ENCODE data around the gene NSG1. TPM values are rescaled to one million over a fixed set of nuclear protein-coding genes. Genes with fewer than 3 reads are reported as not detected.

The NSG1 gene
- total and polyA plus RNA-seq, 2 of the 4 experiments (the other 2 are of a cell fraction): 0.72 to 1.6 TPM

GRCh38 chr4:4349867-4350266, 37.0 kb upstream of the NSG1 start:
- Histone ChIP-seq H3K9me1 (ENCODE audit: insufficient read depth, low read length) (no peaks in the 10 kb centered on the region), H2AFZ (replicated peaks; ENCODE audit: low read length, poor library complexity) (no peak overlapping the region), H3K18ac (ENCODE audit: low read depth, low read length) (no peak overlapping the region), H2BK5ac (ENCODE audit: low read depth, low read length, poor library complexity, severe bottlenecking) (no peak overlapping the region), H3K4me2 (ENCODE audit: low read depth, low read length) (no peak overlapping the region), H4K8ac (ENCODE audit: low read depth in 2 of 2, low read length in 2 of 2) (no peak overlapping the region), H3K27me3 (ENCODE audit: control insufficient read depth, insufficient read depth, low read length) (peaks cover 16% of the 10 kb centered on the region), H3K79me1 (ENCODE audit: low read depth in 1 of 2, low read length in 2 of 2) (no peaks in the 10 kb centered on the region), H3K4ac (ENCODE audit: low read depth, low read length) (no peak overlapping the region), H2BK15ac (ENCODE audit: low read depth, low read length) (no peak overlapping the region), H2AK9ac (replicated peaks; ENCODE audit: low read depth, low read length, poor library complexity) (no peak overlapping the region), H3K9me3 (ENCODE audit: control insufficient read depth, insufficient read depth, low read length) (no peaks in the 10 kb centered on the region), H4K20me1 (ENCODE audit: insufficient read depth, low read length) (no peaks in the 10 kb centered on the region), H3K9ac (ENCODE audit: low read depth, low read length) (no peak overlapping the region), H3K36me3 (ENCODE audit: control insufficient read depth, insufficient read depth, low read length) (no peaks in the 10 kb centered on the region), H3K56ac (ENCODE audit: extremely low read depth, insufficient read depth, low read length) (no peak overlapping the region), H2BK120ac (ENCODE audit: low read depth, low read length) (no peak overlapping the region), H3K23ac (ENCODE audit: low read depth, low read length) (no peak overlapping the region), H4K5ac (ENCODE audit: low read depth, low read length) (no peak overlapping the region), H3K27ac (ENCODE audit: insufficient read depth, low read length) (no peak overlapping the region), H3K4me1 (ENCODE audit: control insufficient read depth, insufficient read depth, low read length) (no peaks in the 10 kb centered on the region), H2BK20ac (ENCODE audit: low read depth, low read length) (no peak overlapping the region), H4K91ac (ENCODE audit: insufficient read depth, low read depth, low read length) (no peak overlapping the region), H2AK5ac (ENCODE audit: low read depth, low read length) (no peak overlapping the region), H3K14ac (replicated peaks; ENCODE audit: low read depth, low read length) (no peak overlapping the region), H3K4me3 (ENCODE audit: insufficient read depth, low read depth, low read length) (no peak overlapping the region)
- intact Hi-C loops (cut with micrococcal nuclease) (no loop called here), dilution Hi-C loops (cut with HindIII; ENCODE audit: low sequenced_read_pairs, unreplicated experiment) (no loop called here), in situ Hi-C loops (cut with MboI; ENCODE audit: low sequenced_read_pairs) (no loop called here)
- no TSS peak for BruUV-seq (replicated peaks)
- DNase-seq (no peak), ATAC-seq (ENCODE audit: low read depth) (no peak)
- TF ChIP-seq CTCF (conservative IDR thresholded peaks at IDR 0.05; ENCODE audit: low read depth, low read length): no peak
- no peak for TF ChIP-seq MXI1 (IDR thresholded peaks at IDR 0.05; ENCODE audit: borderline replicate concordance, low read depth, low read length)
- TF ChIP-seq RFX5 (IDR thresholded peaks at IDR 0.05; ENCODE audit: low read depth, low read length): no peak
- TF ChIP-seq ELK1 (IDR thresholded peaks at IDR 0.05; ENCODE audit: borderline replicate concordance, low read depth, low read length): no peak
- TF ChIP-seq RCOR1 (IDR thresholded peaks at IDR 0.05; ENCODE audit: insufficient replicate concordance, low read length): no peak
- TF ChIP-seq RAD21 (IDR thresholded peaks at IDR 0.05; ENCODE audit: low read length): no peak
- TF ChIP-seq CEBPB (IDR thresholded peaks at IDR 0.05; ENCODE audit: low read depth, low read length): no peak
- no peak for TF ChIP-seq MAFK (IDR thresholded peaks at IDR 0.05; ENCODE audit: low read depth, low read length)
- ChIA-PET POLR2A (ENCODE audit: unreplicated experiment) (no interaction called here), CTCF (no interaction called here)
- WGBS, 2 experiments (ENCODE audit: extremely low coverage in 2 of 2, insufficient read length in 1 of 2): no CpG with 5 or more reads among the region's 3 CpGs
